Measurements from ENCODE around the gene POTEF.
"Not testable (repeated sequence)": the region's sequence is repeated elsewhere in the genome, so short reads cannot be mapped to it uniquely, and the experiment has no call there.

Gene POTEF

GRCh38 chr2:130129120-130129829, at the start of gene POTEF:
TSS of gene POTEF (minus strand) at chr2:130129222. CDS start at chr2:130120515, 8,707 bp downstream.
- DNase-seq, result peak; percentile 11

GRCh38 chr2:130174866-130175265, 45.8 kb upstream of the POTEF start:
- not testable (repeated sequence) for DNase-seq

GRCh38 chr2:130169896-130170295, 40.9 kb upstream of the POTEF start:
- DNase-seq, result no peak

GRCh38 chr2:130169163-130169562, 40.1 kb upstream of the POTEF start:
- not testable (repeated sequence) for DNase-seq

- not testable (repeated sequence) for DNase-seq
These were observed 37.6 kb upstream of the POTEF start for GRCh38 chr2:130166611-130167010.

- no peak for DNase-seq
These were observed 36.4 kb upstream of the POTEF start for GRCh38 chr2:130165293-130166016.

GRCh38 chr2:130162968-130163367, 33.9 kb upstream of the POTEF start:
- no peak for DNase-seq

GRCh38 chr2:130162486-130162885, 33.5 kb upstream of the POTEF start:
- not testable (repeated sequence) for DNase-seq

GRCh38 chr2:130160838-130161705, 32.0 kb upstream of the POTEF start:
- DNase-seq, result not testable (repeated sequence)

GRCh38 chr2:130160131-130160530, 31.1 kb upstream of the POTEF start:
- DNase-seq, result no peak

GRCh38 chr2:130159376-130159775, 30.4 kb upstream of the POTEF start:
- DNase-seq, result not testable (repeated sequence)

- DNase-seq, result no peak
These were observed 29.6 kb upstream of the POTEF start for GRCh38 chr2:130158631-130159030.

- not testable (repeated sequence) for DNase-seq
These were observed 28.9 kb upstream of the POTEF start for GRCh38 chr2:130157825-130158514.

- not testable (repeated sequence) for DNase-seq
These were observed 28.3 kb upstream of the POTEF start for GRCh38 chr2:130157354-130157753.

- no peak for DNase-seq
These were observed 27.6 kb upstream of the POTEF start for GRCh38 chr2:130156624-130157004.

GRCh38 chr2:130155956-130156623, 27.1 kb upstream of the POTEF start:
- DNase-seq, result peak; percentile 80

- no peak for DNase-seq
These were observed 26.0 kb upstream of the POTEF start for GRCh38 chr2:130154773-130155765.

GRCh38 chr2:130154423-130154770, 25.4 kb upstream of the POTEF start:
- DNase-seq, result not testable (repeated sequence)

GRCh38 chr2:130153721-130154422, 24.9 kb upstream of the POTEF start:
- DNase-seq, result not testable (repeated sequence)

All from DMS79 treated with DMSO at 0.1 percent for 48 hours (cell line).